ENCODE measurements around the gene DDX59. TPM values are rescaled to one million over a fixed set of nuclear protein-coding genes. Genes with fewer than 3 reads are reported as not detected.

DDX59 gene
- total RNA-seq, 4 donors from 2014 or later = 21.8 to 34.7 (median 24.3) TPM

GRCh38 chr1:200654660-200655059 is 15.0 kb downstream of the DDX59 start:
- Histone ChIP-seq H3K4me3 (no peak overlapping the region), H3K36me3 (peaks cover 0 to 99% of the 10 kb centered on the region in 2 donors), H3K27ac (no peak overlapping the region), H3K4me1 (no peaks in the 10 kb centered on the region), H3K27me3 (no peaks in the 10 kb centered on the region), H3K9me3 (no peaks in the 10 kb centered on the region)
- no peak for TF ChIP-seq CTCF (IDR thresholded peaks at IDR 0.05)
- no peak for TF ChIP-seq POLR2A (IDR thresholded peaks at IDR 0.05)
- TF ChIP-seq POLR2AphosphoS5 (IDR thresholded peaks at IDR 0.05) = no peak
- no peak for TF ChIP-seq EP300 (IDR thresholded peaks at IDR 0.05)
- ATAC-seq = no peak
- WGBS, 2 donors (ENCODE audit: low coverage in 1 of 2) = 86 to 91% methylated on average over 4 to 5 of the region's 5 CpGs

- TF ChIP-seq POLR2A (IDR thresholded peaks at IDR 0.05) = no peak
- no peak for TF ChIP-seq POLR2AphosphoS5 (IDR thresholded peaks at IDR 0.05)
- no peak for TF ChIP-seq EP300 (IDR thresholded peaks at IDR 0.05)
- no peak for TF ChIP-seq CTCF (IDR thresholded peaks at IDR 0.05)
- no peak for ATAC-seq
- peaks cover 0 to 100% of the 10 kb centered on the region in 2 donors for H3K36me3 ChIP-seq
Measured at GRCh38 chr1:200653022-200653462, 16.7 kb downstream of the DDX59 start.

GRCh38 chr1:200652378-200652777 is 17.3 kb downstream of the DDX59 start:
- Histone ChIP-seq H3K36me3 (peaks cover 0 to 100% of the 10 kb centered on the region in 2 donors), H3K27ac (no peak overlapping the region), H3K4me1 (no peaks in the 10 kb centered on the region), H3K27me3 (no peaks in the 10 kb centered on the region), H3K4me3 (no peak overlapping the region), H3K9me3 (no peaks in the 10 kb centered on the region)
- 100% methylated on average over 1 of the region's 1 CpG; no CpG with 5 or more reads in 1 of the 2 donors for WGBS, 2 donors (ENCODE audit: low coverage in 1 of 2)
- no peak for ATAC-seq
- no peak for TF ChIP-seq EP300 (IDR thresholded peaks at IDR 0.05)
- TF ChIP-seq CTCF (IDR thresholded peaks at IDR 0.05) = no peak
- no peak for TF ChIP-seq POLR2A (IDR thresholded peaks at IDR 0.05)
- TF ChIP-seq POLR2AphosphoS5 (IDR thresholded peaks at IDR 0.05) = no peak

More at GRCh38 chr1:200653022-200653462, 16.7 kb downstream of the DDX59 start:
- H3K27me3 ChIP-seq = no peaks in the 10 kb centered on the region
- H3K9me3 ChIP-seq = no peaks in the 10 kb centered on the region
- H3K27ac ChIP-seq = no peak overlapping the region
- H3K4me3 ChIP-seq = no peak overlapping the region
- no peaks in the 10 kb centered on the region for H3K4me1 ChIP-seq
- 48 to 77% methylated on average over 4 to 5 of the region's 5 CpGs for WGBS, 2 donors (ENCODE audit: low coverage in 1 of 2)

- no peak for TF ChIP-seq POLR2A (IDR thresholded peaks at IDR 0.05)
- no peak for TF ChIP-seq POLR2AphosphoS5 (IDR thresholded peaks at IDR 0.05)
- TF ChIP-seq EP300 (IDR thresholded peaks at IDR 0.05) = no peak
- no peak for TF ChIP-seq CTCF (IDR thresholded peaks at IDR 0.05)
- H3K27me3 ChIP-seq = no peaks in the 10 kb centered on the region
- no peak for ATAC-seq
- H3K27ac ChIP-seq = no peak overlapping the region
- H3K4me3 ChIP-seq = no peak overlapping the region
- H3K4me1 ChIP-seq = no peaks in the 10 kb centered on the region
- 82 to 90% methylated on average over 4 of the region's 4 CpGs for WGBS, 2 donors (ENCODE audit: low coverage in 1 of 2)
- no peaks in the 10 kb centered on the region for H3K9me3 ChIP-seq
- peaks cover 0 to 92% of the 10 kb centered on the region in 2 donors for H3K36me3 ChIP-seq
Measured at GRCh38 chr1:200646515-200646914, 23.2 kb downstream of the DDX59 start.

- H3K27ac ChIP-seq = no peak overlapping the region
- ATAC-seq = no peak
- no peaks in the 10 kb centered on the region for H3K27me3 ChIP-seq
- H3K4me3 ChIP-seq = no peak overlapping the region
- H3K4me1 ChIP-seq = no peaks in the 10 kb centered on the region
- no peaks in the 10 kb centered on the region for H3K9me3 ChIP-seq
- TF ChIP-seq POLR2AphosphoS5 (IDR thresholded peaks at IDR 0.05) = no peak
- no peak for TF ChIP-seq POLR2A (IDR thresholded peaks at IDR 0.05)
- TF ChIP-seq EP300 (IDR thresholded peaks at IDR 0.05) = no peak
- TF ChIP-seq CTCF (IDR thresholded peaks at IDR 0.05) = no peak
- peaks cover 0 to 83% of the 10 kb centered on the region in 2 donors for H3K36me3 ChIP-seq
Measured at GRCh38 chr1:200644021-200644420, 25.7 kb downstream of the DDX59 start.

All from gastroesophageal sphincter (tissue), 4 donors.